GM10248 (cell line): ENCODE results near the gene CASP8AP2.
"Not testable (repeated sequence)": the region's sequence is repeated elsewhere in the genome, so short reads cannot be mapped to it uniquely, and the experiment has no call there.

ENCODE experiments used
- CTCF ChIA-PET: fragments of 300-600 bp; sonication (Branson Sonifier 250); formaldehyde crosslinking; extraction: SDS; loops from one replicate; lab custom pipeline; 2021; ENCODE audit warnings: antibody characterized with exemption; lab: Yijun Ruan, JAX
- POLR2A ChIA-PET: fragments of 350-650 bp; sonication (Branson Sonifier 250); formaldehyde crosslinking; extraction: SDS; loops from one replicate; lab custom pipeline; 2020; ENCODE audit warnings: antibody characterized with exemption; lab: Yijun Ruan, JAX
- DNase-seq: peaks from one replicate; pipeline ENCODE4 v3.0.0; 2012; ENCODE audit errors: extremely low spot score
- TF ChIP-seq, protein P1 (sequence below): IDR thresholded peaks from 2 replicates; pipeline ENCODE4 v1.5.1; 2012; ENCODE audit warnings: mild to moderate bottlenecking, low read depth; ENCODE audit errors: extremely low read depth, missing control alignments, control extremely low read depth

CASP8AP2 gene

DNA sequence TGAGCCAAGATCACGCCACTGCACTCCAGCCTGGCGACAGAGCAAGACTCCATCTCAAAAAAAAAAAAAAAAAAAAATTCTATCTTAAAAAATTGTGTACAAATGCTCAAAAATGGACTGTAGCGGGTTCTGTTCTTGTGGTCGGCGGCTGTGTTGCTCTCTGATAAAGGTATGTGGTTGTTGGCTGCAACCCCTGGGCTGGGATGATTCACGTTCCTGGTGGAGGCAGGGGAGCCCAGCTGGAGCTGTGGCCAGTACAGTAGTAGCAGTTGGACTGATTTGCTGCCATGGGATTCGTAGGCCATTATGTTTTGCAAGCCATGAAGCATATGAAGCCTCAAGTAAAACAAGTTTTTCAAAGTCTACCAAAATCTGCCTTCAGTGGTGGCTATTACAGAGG is 32.4 kb upstream of the CASP8AP2 start:
- TF ChIP-seq, protein P1, sequence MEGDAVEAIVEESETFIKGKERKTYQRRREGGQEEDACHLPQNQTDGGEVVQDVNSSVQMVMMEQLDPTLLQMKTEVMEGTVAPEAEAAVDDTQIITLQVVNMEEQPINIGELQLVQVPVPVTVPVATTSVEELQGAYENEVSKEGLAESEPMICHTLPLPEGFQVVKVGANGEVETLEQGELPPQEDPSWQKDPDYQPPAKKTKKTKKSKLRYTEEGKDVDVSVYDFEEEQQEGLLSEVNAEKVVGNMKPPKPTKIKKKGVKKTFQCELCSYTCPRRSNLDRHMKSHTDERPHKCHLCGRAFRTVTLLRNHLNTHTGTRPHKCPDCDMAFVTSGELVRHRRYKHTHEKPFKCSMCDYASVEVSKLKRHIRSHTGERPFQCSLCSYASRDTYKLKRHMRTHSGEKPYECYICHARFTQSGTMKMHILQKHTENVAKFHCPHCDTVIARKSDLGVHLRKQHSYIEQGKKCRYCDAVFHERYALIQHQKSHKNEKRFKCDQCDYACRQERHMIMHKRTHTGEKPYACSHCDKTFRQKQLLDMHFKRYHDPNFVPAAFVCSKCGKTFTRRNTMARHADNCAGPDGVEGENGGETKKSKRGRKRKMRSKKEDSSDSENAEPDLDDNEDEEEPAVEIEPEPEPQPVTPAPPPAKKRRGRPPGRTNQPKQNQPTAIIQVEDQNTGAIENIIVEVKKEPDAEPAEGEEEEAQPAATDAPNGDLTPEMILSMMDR: no peak
- no peak for DNase-seq
- ChIA-PET CTCF (interaction anchor here (2.9 kb wide), 1 partner anchor 11 kb away, joined by 14 read pairs; no protein-coding TSS in a partner anchor), POLR2A (no interaction called here)

DNA sequence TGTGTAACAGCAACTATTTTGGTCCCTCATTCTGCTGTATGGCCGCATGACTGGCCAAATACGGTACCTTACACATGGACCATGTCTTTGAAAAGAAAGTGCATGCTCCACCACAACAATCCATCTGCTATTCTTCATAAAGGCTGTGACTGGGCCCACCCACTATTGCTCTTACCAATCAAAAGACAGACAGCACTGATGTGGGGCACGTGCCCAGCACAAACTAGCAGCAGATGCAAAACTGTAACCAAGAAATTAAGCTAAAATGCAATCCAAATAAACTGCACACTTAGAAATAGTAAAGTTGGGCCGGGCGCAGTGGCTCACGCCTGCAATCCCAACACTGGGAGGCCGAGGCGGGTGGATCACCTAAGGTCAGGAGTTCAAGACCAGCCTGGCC is 30.6 kb upstream of the CASP8AP2 start:
- POLR2A ChIA-PET: no interaction called here
- DNase-seq: no peak
- TF ChIP-seq, protein P1: no peak
- CTCF ChIA-PET: interaction anchor here (1.1 to 2.9 kb wide), 5 partner anchors 9 to 160 kb away, joined by 3 to 14 read pairs (median 4); partner anchors contain the start of gene LYRM2

DNA sequence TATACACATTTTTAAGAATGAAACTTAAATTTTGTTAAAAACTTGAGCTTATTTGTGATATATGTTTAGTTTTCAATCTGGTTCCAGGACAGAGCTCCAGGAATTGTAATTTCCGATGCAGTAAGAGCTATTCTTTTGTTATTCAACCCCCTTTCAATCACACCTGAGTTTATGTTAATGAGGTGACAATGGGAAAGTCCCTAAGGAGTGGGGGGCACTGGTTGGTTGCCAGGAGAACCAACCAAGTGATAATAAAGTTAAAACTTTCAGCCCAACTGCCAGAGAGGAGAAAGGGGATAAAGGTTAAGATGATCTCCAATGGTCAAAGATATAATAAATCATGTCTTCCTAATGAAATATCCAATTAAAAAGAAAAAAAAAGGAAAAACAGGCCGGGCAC is 29.9 kb upstream of the CASP8AP2 start:
- TF ChIP-seq, protein P1: no peak
- no peak for DNase-seq
- ChIA-PET POLR2A (no interaction called here), CTCF (interaction anchor here (1.1 to 2.9 kb wide), 4 partner anchors 8 to 161 kb away, joined by 3 to 14 read pairs (median 4); partner anchors contain the start of gene LYRM2)

DNA sequence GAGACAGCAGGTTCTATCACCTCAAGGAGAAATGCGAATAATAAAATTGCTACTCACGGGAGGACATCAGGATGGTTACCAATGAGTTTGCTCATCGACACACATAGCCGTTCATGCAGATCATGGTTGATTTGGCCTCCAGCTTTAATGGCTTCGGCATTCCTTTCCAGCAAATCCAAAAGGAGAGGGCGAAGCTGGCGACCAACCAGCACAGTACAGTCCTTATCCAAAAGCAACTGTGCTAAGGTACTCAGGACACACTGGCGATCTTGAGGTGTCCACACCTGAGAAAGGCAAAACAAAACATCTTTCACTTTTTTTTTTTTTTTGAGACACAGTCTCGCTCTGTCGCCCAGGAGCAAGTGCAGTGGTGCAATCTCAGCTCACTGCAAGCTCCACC is 26.4 kb upstream of the CASP8AP2 start:
- TF ChIP-seq, protein P1: no peak
- ChIA-PET CTCF (interaction anchor here (3.1 kb wide), 1 partner anchor 10 kb away, joined by 11 read pairs; no protein-coding TSS in a partner anchor), POLR2A (no interaction called here)
- no peak for DNase-seq

DNA sequence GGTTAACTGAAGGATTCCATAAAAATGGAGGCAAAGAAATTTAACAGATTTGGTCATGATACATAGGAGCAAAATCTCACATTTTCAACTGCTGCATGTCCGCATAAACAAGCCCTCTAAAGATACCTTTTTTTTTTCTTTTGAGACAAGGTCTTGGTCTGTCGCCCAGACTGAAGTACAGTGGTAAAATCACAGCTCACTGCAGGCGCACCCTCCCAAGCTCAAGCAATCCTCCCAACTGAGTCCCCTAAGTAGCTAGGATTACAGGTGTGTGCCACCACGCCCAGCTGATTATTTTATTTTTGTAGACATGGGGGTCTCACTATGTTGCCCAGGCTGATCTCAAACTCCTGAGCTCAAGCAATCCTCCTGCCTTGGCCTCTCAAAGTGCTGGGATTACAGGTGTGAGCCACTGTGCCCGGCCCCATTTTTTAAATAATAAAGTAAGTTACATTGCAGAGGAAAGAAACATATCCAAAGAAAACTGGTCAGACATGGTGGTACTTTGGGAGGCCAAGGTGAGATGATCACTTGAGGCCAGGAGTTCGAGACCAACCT is 23.8 kb upstream of the CASP8AP2 start:
- no peak for DNase-seq
- POLR2A ChIA-PET: no interaction called here
- TF ChIP-seq, protein P1: no peak
- CTCF ChIA-PET: interaction anchor here (1.1 to 1.7 kb wide), 2 partner anchors 13 to 50 kb away, joined by 3 to 5 read pairs; no protein-coding TSS in a partner anchor

DNA sequence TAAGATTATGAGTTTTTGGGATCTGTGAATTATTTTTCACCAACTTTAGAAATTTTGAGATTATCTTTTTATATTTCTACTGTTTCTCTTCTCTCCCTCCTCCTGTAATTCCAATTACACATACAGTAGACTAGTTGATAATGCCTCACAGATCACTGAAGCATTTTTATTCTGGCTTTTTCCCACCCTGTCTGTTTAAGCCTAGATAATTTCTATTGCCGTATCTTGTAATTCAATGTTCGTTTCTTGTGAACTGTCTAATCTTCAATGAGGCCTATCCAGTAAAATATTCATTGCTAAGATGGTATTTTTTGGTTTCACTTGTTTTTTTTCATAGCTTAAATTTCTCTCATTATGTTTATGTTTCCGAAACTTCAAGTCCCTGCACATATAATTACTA is 22.1 kb upstream of the CASP8AP2 start:
- TF ChIP-seq, protein P1: no peak
- ChIA-PET CTCF (interaction anchor here (0.9 to 1.8 kb wide), 3 partner anchors 9 to 375 kb away, joined by 3 to 14 read pairs (median 5); no protein-coding TSS in a partner anchor), POLR2A (no interaction called here)
- DNase-seq: no peak

DNA sequence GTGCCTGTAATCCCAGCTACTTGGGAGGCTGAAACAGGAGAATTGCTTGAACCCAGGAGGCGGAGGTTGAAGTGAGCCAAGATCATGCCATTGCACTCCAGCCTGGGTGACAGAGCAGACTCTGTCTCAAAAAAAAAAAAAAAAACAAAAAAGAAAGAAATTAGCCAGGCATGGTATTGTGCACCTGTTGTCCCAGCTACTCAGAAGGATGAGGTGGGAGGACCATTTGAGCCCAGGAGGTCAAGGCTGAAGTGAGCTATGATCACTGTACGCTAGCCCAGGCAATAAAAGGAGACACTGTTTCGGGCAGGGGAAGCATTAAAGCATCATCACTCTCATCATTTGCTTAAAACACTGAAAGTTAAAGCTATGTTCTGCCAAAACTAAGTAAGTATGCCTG is 16.3 kb upstream of the CASP8AP2 start:
- DNase-seq, POLR2A ChIA-PET: not testable (repeated sequence)
- CTCF ChIA-PET: interaction anchor here (0.7 to 2.5 kb wide), 2 partner anchors 16 to 20 kb away, joined by 3 to 10 read pairs; partner anchors contain the start of gene CASP8AP2
